HG03135 (cell line): Measurements from ENCODE around the gene TRAPPC4.

ENCODE experiments used
- ATAC-seq: cut with Tn5 transposase; IDR thresholded peaks from one replicate; pipeline ENCODE4 v1.9.1; 2021; ENCODE audit warnings: mild to moderate bottlenecking, moderate library complexity; ENCODE audit not compliant: unreplicated experiment

Gene TRAPPC4

GRCh38 chr11:119061256-119061655 lies 42.7 kb downstream of the TRAPPC4 start:
- no peak for ATAC-seq

GRCh38 chr11:119062779-119063178 lies 44.2 kb downstream of the TRAPPC4 start:
- ATAC-seq: no peak

- ATAC-seq: no peak
Measured at GRCh38 chr11:119065369-119065768, 46.8 kb downstream of the TRAPPC4 start.

- ATAC-seq: peak; percentile 85
Measured at GRCh38 chr11:119067371-119068222, 49.0 kb downstream of the TRAPPC4 start, which contains the start of gene VPS11. TSS of gene VPS11 (plus strand) at chr11:119067818. CDS start at chr11:119067824, 6 bp downstream.
